SK-N-SH treated with all-trans-retinoic acid at 6 μM for 48 hours (cell line): ENCODE data around the gene ELK4.

Experiments used
- ATAC-seq: fragments of 200-7000 bp; cut with Tn5 transposase; 3 replicates; pipeline ENCODE4 v1.9.1; 2020; ENCODE audit warnings: mild to moderate bottlenecking, moderate library complexity
- ARNTL ChIP-seq: fragments of 450-650 bp; formaldehyde crosslinking; IDR thresholded peaks from 2 replicates; pipeline ENCODE4 v1.5.0; 2020; ENCODE audit warnings: low read depth, mild to moderate bottlenecking, moderate library complexity, borderline replicate concordance
- CSDC2 ChIP-seq: fragments of 250-450 bp; sonication (Bioruptor Pico); IDR thresholded peaks from 2 replicates; pipeline ENCODE4 v1.5.0; 2020; ENCODE audit warnings: mild to moderate bottlenecking, moderate library complexity
- ESRRG ChIP-seq: fragments of 250-450 bp; sonication (Bioruptor Pico); IDR thresholded peaks from 2 replicates; pipeline ENCODE4 v1.6.1; 2021; ENCODE audit warnings: mild to moderate bottlenecking
- GLIS3 ChIP-seq: fragments of 250-450 bp; sonication (Bioruptor Pico); IDR thresholded peaks from 2 replicates; pipeline ENCODE4 v1.5.0; 2020; ENCODE audit warnings: mild to moderate bottlenecking, moderate library complexity
- ISL1 ChIP-seq: fragments of 250-450 bp; sonication (Bioruptor Pico); IDR thresholded peaks from 2 replicates; pipeline ENCODE4 v2.1.2; 2022; ENCODE audit warnings: mild to moderate bottlenecking, moderate library complexity
- OSR1 ChIP-seq: fragments of 250-450 bp; sonication (Bioruptor Pico); IDR thresholded peaks from 2 replicates; pipeline ENCODE4 v1.8.0; 2022; ENCODE audit warnings: moderate library complexity, mild to moderate bottlenecking, inconsistent platforms
- PPARA ChIP-seq: fragments of 250-450 bp; sonication (Bioruptor Pico); IDR thresholded peaks from 2 replicates; pipeline ENCODE4 v1.5.0; 2020; ENCODE audit warnings: mild to moderate bottlenecking, borderline replicate concordance
- RARB ChIP-seq: fragments of 250-450 bp; sonication (Bioruptor Pico); IDR thresholded peaks from 2 replicates; pipeline ENCODE4 v1.8.0; 2021; ENCODE audit warnings: mild to moderate bottlenecking, moderate library complexity
- SNAI2 ChIP-seq: fragments of 250-450 bp; sonication (Bioruptor Pico); IDR thresholded peaks from 2 replicates; pipeline ENCODE4 v1.5.0; 2020; ENCODE audit warnings: mild to moderate bottlenecking, moderate library complexity
- TOX ChIP-seq: fragments of 250-450 bp; sonication (Bioruptor Pico); IDR thresholded peaks from 2 replicates; pipeline ENCODE4 v1.8.0; 2021; ENCODE audit warnings: mild to moderate bottlenecking, moderate library complexity, borderline replicate concordance
- ZC3H10 ChIP-seq: fragments of 250-450 bp; sonication (Bioruptor Pico); IDR thresholded peaks from 2 replicates; pipeline ENCODE4 v1.5.1; 2021; ENCODE audit warnings: mild to moderate bottlenecking, moderate library complexity
- ZFP3 ChIP-seq: fragments of 250-450 bp; sonication (Bioruptor Pico); IDR thresholded peaks from 2 replicates; pipeline ENCODE4 v1.5.0; 2020; ENCODE audit warnings: mild to moderate bottlenecking, moderate library complexity
- ZFP30 ChIP-seq: fragments of 450-650 bp; formaldehyde crosslinking; IDR thresholded peaks from 2 replicates; pipeline ENCODE4 v1.5.0; 2022; ENCODE audit warnings: mild to moderate bottlenecking, moderate library complexity
- ZNF565 ChIP-seq: fragments of 450-650 bp; formaldehyde crosslinking; conservative IDR thresholded peaks from 2 replicates; pipeline ENCODE4 v1.5.0; 2020; ENCODE audit warnings: low read depth, mild to moderate bottlenecking, moderate library complexity
- ZNF70 ChIP-seq: fragments of 450-650 bp; formaldehyde crosslinking; IDR thresholded peaks from 2 replicates; pipeline ENCODE4 v1.5.0; 2020; ENCODE audit warnings: mild to moderate bottlenecking, moderate library complexity
- ZNF8 ChIP-seq: fragments of 450-650 bp; formaldehyde crosslinking; IDR thresholded peaks from 2 replicates; pipeline ENCODE4 v1.5.0; 2020; ENCODE audit warnings: mild to moderate bottlenecking, moderate library complexity
- TF ChIP-seq, protein P1 (sequence below): fragments of 250-450 bp; sonication (Bioruptor Pico); IDR thresholded peaks from 2 replicates; pipeline ENCODE4 v1.5.1; 2021; ENCODE audit warnings: mild to moderate bottlenecking, moderate library complexity
- TF ChIP-seq, protein P2 (sequence below): fragments of 250-450 bp; sonication (Bioruptor Pico); IDR thresholded peaks from 2 replicates; pipeline ENCODE4 v1.8.0; 2021; ENCODE audit warnings: low read depth, mild to moderate bottlenecking, moderate library complexity, borderline replicate concordance
- TF ChIP-seq, protein P3 (sequence below): fragments of 250-450 bp; sonication (Bioruptor Pico); IDR thresholded peaks from 2 replicates; pipeline ENCODE4 v1.5.0; 2020; ENCODE audit warnings: mild to moderate bottlenecking, moderate library complexity
- TF ChIP-seq, protein P4 (sequence below): fragments of 250-450 bp; sonication (Bioruptor Pico); IDR thresholded peaks from 2 replicates; pipeline ENCODE4 v1.5.1; 2020; ENCODE audit warnings: low read depth, mild to moderate bottlenecking, moderate library complexity

The ELK4 gene

DNA sequence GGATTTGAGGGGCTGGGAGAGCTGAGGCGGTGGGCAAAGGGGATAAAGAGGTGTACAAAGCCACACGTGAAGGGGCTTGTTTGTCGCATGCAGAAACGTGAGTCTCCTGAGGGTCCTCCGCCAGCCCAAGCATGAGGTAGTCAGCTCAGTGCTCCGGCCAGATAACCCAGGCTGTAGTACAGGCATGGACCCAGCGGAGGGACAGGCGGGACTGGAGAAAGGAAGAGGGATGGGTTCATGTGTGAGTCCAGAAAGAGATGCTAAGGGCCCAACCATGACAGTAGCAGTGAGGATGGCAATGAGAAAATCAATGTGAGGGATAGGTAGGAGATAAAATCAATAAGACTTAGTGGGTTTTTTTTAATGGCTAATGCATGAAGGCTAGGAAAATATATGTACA, 13.7 kb upstream of the ELK4 start (continued):
- TF ChIP-seq, protein P1, sequence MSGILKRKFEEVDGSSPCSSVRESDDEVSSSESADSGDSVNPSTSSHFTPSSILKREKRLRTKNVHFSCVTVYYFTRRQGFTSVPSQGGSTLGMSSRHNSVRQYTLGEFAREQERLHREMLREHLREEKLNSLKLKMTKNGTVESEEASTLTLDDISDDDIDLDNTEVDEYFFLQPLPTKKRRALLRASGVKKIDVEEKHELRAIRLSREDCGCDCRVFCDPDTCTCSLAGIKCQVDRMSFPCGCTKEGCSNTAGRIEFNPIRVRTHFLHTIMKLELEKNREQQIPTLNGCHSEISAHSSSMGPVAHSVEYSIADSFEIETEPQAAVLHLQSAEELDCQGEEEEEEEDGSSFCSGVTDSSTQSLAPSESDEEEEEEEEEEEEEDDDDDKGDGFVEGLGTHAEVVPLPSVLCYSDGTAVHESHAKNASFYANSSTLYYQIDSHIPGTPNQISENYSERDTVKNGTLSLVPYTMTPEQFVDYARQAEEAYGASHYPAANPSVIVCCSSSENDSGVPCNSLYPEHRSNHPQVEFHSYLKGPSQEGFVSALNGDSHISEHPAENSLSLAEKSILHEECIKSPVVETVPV (CRISPR knock-in tag): no peak
- TF ChIP-seq ZNF70 (no peak), TOX (CRISPR knock-in tag) (no peak), GLIS3 (CRISPR knock-in tag) (no peak), CSDC2 (CRISPR knock-in tag) (no peak), ZNF8 (CRISPR knock-in tag) (no peak)
- TF ChIP-seq, protein P2, sequence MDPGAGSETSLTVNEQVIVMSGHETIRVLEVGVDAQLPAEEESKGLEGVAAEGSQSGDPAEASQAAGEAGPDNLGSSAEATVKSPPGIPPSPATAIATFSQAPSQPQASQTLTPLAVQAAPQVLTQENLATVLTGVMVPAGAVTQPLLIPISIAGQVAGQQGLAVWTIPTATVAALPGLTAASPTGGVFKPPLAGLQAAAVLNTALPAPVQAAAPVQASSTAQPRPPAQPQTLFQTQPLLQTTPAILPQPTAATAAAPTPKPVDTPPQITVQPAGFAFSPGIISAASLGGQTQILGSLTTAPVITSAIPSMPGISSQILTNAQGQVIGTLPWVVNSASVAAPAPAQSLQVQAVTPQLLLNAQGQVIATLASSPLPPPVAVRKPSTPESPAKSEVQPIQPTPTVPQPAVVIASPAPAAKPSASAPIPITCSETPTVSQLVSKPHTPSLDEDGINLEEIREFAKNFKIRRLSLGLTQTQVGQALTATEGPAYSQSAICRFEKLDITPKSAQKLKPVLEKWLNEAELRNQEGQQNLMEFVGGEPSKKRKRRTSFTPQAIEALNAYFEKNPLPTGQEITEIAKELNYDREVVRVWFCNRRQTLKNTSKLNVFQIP (CRISPR knock-in tag): no peak

DNA sequence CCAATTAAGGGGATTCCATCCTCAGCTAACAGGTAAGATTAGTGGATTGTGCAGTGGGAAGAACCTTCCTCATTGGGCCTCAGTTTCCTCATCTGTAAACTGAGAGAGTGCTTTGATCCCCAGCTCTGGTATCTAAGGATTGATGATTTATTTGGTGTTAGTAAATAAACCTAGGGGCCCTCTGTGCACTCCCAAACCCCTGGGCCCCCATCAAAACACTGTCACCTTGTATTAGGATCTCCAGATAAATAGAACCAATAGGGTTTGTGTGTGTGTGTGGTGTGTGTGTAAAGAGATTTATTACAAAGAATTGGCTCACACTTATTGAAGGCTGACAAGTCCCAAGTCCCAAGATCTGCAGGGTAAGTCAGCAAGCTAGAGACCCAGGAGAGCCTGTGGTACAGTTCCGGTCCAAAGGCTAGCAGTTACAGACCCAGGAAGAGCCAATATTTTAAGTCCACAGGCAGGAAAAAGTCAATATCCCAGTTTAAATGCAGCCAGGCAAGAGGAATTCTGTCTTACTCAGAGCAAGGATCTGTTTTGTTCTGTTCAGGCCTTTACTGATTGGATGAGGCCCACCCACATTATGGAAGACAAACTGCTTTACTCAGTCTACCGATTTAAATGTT, 11.0 kb upstream of the ELK4 start:
- ATAC-seq: no peak

DNA sequence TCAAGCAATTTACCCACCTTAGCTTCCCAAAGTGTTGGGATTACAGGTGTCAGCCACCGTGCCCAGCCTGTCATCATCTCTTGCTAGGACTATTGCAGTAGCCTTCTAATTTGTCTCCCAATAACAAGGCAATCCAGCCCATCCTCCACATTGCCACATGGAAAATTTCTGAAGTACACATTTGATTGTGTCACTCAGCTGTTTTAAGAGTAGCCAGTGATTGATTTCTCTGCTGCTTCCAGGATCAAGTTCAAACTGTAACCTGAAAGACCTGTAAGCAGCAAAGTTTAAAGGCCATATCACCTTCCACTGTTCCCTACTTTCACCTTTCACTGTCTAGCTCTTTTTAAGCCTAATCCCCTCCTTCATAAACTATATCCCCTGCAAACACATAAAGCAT, 7.8 kb upstream of the ELK4 start:
- TF ChIP-seq ESRRG (CRISPR knock-in tag) (no peak), RARB (CRISPR knock-in tag) (no peak), ZC3H10 (CRISPR knock-in tag) (no peak), PPARA (no peak), TOX (CRISPR knock-in tag) (no peak), ZNF8 (CRISPR knock-in tag) (no peak), GLIS3 (CRISPR knock-in tag) (no peak), ARNTL (no peak)
- ATAC-seq: no peak

More for the DNA sequence above, 11.0 kb upstream of the ELK4 start:
- TF ChIP-seq, protein P3, sequence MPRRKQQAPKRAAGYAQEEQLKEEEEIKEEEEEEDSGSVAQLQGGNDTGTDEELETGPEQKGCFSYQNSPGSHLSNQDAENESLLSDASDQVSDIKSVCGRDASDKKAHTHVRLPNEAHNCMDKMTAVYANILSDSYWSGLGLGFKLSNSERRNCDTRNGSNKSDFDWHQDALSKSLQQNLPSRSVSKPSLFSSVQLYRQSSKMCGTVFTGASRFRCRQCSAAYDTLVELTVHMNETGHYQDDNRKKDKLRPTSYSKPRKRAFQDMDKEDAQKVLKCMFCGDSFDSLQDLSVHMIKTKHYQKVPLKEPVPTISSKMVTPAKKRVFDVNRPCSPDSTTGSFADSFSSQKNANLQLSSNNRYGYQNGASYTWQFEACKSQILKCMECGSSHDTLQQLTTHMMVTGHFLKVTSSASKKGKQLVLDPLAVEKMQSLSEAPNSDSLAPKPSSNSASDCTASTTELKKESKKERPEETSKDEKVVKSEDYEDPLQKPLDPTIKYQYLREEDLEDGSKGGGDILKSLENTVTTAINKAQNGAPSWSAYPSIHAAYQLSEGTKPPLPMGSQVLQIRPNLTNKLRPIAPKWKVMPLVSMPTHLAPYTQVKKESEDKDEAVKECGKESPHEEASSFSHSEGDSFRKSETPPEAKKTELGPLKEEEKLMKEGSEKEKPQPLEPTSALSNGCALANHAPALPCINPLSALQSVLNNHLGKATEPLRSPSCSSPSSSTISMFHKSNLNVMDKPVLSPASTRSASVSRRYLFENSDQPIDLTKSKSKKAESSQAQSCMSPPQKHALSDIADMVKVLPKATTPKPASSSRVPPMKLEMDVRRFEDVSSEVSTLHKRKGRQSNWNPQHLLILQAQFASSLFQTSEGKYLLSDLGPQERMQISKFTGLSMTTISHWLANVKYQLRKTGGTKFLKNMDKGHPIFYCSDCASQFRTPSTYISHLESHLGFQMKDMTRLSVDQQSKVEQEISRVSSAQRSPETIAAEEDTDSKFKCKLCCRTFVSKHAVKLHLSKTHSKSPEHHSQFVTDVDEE: no peak
- TF ChIP-seq, protein P2 (CRISPR knock-in tag): no peak
- TF ChIP-seq GLIS3 (CRISPR knock-in tag): no peak
- TF ChIP-seq ZNF8 (CRISPR knock-in tag): no peak
- no peak for TF ChIP-seq ISL1 (CRISPR knock-in tag)
- no peak for TF ChIP-seq ZFP3
- no peak for TF ChIP-seq ZFP30 (CRISPR knock-in tag)
- TF ChIP-seq CSDC2 (CRISPR knock-in tag): no peak
- TF ChIP-seq OSR1: no peak
- TF ChIP-seq, protein P4, sequence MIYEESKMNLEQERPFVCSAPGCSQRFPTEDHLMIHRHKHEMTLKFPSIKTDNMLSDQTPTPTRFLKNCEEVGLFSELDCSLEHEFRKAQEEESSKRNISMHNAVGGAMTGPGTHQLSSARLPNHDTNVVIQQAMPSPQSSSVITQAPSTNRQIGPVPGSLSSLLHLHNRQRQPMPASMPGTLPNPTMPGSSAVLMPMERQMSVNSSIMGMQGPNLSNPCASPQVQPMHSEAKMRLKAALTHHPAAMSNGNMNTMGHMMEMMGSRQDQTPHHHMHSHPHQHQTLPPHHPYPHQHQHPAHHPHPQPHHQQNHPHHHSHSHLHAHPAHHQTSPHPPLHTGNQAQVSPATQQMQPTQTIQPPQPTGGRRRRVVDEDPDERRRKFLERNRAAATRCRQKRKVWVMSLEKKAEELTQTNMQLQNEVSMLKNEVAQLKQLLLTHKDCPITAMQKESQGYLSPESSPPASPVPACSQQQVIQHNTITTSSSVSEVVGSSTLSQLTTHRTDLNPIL (CRISPR knock-in tag): no peak
- TF ChIP-seq TOX (CRISPR knock-in tag): no peak
- no peak for TF ChIP-seq ZNF565
- TF ChIP-seq SNAI2 (CRISPR knock-in tag): no peak
- TF ChIP-seq ZC3H10 (CRISPR knock-in tag): no peak
- no peak for TF ChIP-seq PPARA
- TF ChIP-seq, protein P1 (CRISPR knock-in tag): no peak
- TF ChIP-seq ARNTL: no peak
- TF ChIP-seq RARB (CRISPR knock-in tag): no peak
